K562 (cell line): ENCODE data around the gene H2BK1. TPM values are rescaled to one million over a fixed set of nuclear protein-coding genes. Genes with fewer than 3 reads are reported as not detected.

Experiments
- BCOR ChIP-seq: fragments of 450-650 bp; IDR thresholded peaks from 2 replicates; pipeline ENCODE4 v1.6.1; 2016
- FOXK2 ChIP-seq, 2 experiments: fragments of 450-650 bp; IDR thresholded peaks in 1 of 2; conservative IDR thresholded peaks in 1 of 2; 2 replicates each; pipeline ENCODE4 v1.6.1; 2016; ENCODE audit warnings: low read depth in 2 of 2, mild to moderate bottlenecking in 1 of 2
- GATAD2A ChIP-seq: fragments of 450-650 bp; IDR thresholded peaks from 2 replicates; pipeline ENCODE4 v1.6.1; 2017
- HNRNPH1 ChIP-seq: fragments of 200-400 bp; formaldehyde crosslinking; optimal IDR thresholded peaks from 2 replicates; pipeline ENCODE3; 2017; ENCODE audit warnings: low read depth, mild to moderate bottlenecking, low read length, moderate library complexity
- NFYB ChIP-seq: IDR thresholded peaks from 2 replicates; pipeline ENCODE4 v1.6.1; 2011; ENCODE audit warnings: mild to moderate bottlenecking, moderate library complexity; ENCODE audit not compliant: insufficient read length; ENCODE audit errors: extremely low read depth
- POLR2G ChIP-seq: fragments of 200-400 bp; formaldehyde crosslinking; IDR thresholded peaks from 2 replicates; pipeline ENCODE4 v1.6.1; 2017; ENCODE audit warnings: low read depth, mild to moderate bottlenecking, antibody characterized with exemption, low read length, moderate library complexity
- RBM14 ChIP-seq: fragments of 200-400 bp; formaldehyde crosslinking; IDR thresholded peaks from 2 replicates; pipeline ENCODE4 v1.6.1; 2018; ENCODE audit warnings: low read depth, mild to moderate bottlenecking, low read length, moderate library complexity, borderline replicate concordance; ENCODE audit not compliant: insufficient read depth
- SMAD2 ChIP-seq: fragments of 150-350 bp; IDR thresholded peaks from 2 replicates; pipeline ENCODE4 v1.6.1; 2014; ENCODE audit warnings: low read depth, mild to moderate bottlenecking, low read length
- SNRNP70 ChIP-seq: fragments of 200-400 bp; formaldehyde crosslinking; optimal IDR thresholded peaks from 2 replicates; pipeline ENCODE3; 2017; ENCODE audit warnings: low read depth, low read length
- TAL1 ChIP-seq: fragments of 450-650 bp; IDR thresholded peaks from 2 replicates; pipeline ENCODE4 v1.6.1; 2016; ENCODE audit warnings: mild to moderate bottlenecking
- TRIM24 ChIP-seq, 2 experiments: fragments of 450-650 bp; IDR thresholded peaks; 2 replicates each; pipeline ENCODE4 v1.6.1; 2016
- YBX1 ChIP-seq: fragments of 450-650 bp; IDR thresholded peaks from 2 replicates; pipeline ENCODE4 v1.7.1; 2016; ENCODE audit warnings: mild to moderate bottlenecking
- ZFP30 ChIP-seq: fragments of 250-450 bp; sonication (Bioruptor Pico); IDR thresholded peaks from 2 replicates; pipeline ENCODE4 v1.8.0; 2022; ENCODE audit warnings: moderate library complexity, mild to moderate bottlenecking, inconsistent platforms, borderline replicate concordance
- ZNF263 ChIP-seq: sonication (generic); formaldehyde crosslinking; IDR thresholded peaks from 2 replicates; pipeline ENCODE4 v1.8.0; 2022; ENCODE audit warnings: mild to moderate bottlenecking, missing genetic modification reagents, borderline replicate concordance
- ZNF561 ChIP-seq: fragments of 450-650 bp; formaldehyde crosslinking; conservative IDR thresholded peaks from 2 replicates; pipeline ENCODE4 v1.4.0; 2020; ENCODE audit warnings: mild to moderate bottlenecking, moderate library complexity
- ZNF586 ChIP-seq: fragments of 450-650 bp; formaldehyde crosslinking; conservative IDR thresholded peaks from 2 replicates; pipeline ENCODE4 v1.4.0; 2020; ENCODE audit warnings: mild to moderate bottlenecking, moderate library complexity
- polyA plus RNA-seq, 8 experiments: library from polyadenylated mRNA; depleted of rRNA in 4 of 8; stranded (reverse) in 5 of 8; unstranded in 3 of 8; fragments of >200 nt; fragmentation: Nextera tagmentation in 2 of 8; fragmentation: Illumina TruSeq in 1 of 8; extraction: Ambion mirVana in 2 of 8; extraction: Trizol in 1 of 8; gene quantifications; 2 replicates each; pipeline versions ENCODE4 v1.2.1 to v1.2.3, GENCODE V29; 2011 to 2014; ENCODE audit warnings: inconsistent platforms in 1 of 8, missing spikeins in 1 of 8
- total RNA-seq, 7 experiments: library from RNA; depleted of rRNA in 6 of 7; stranded (reverse); fragments of >200 nt in 6 of 7; fragmentation: Illumina TruSeq in 2 of 7; extraction: Trizol in 2 of 7; gene quantifications; 2 replicates each; pipeline versions ENCODE4 v1.2.1 to v1.2.3, GENCODE V29; 2011 to 2021; ENCODE audit warnings: low replicate concordance in 1 of 7
- TF ChIP-seq, protein P1 (sequence below): fragments of 450-650 bp; IDR thresholded peaks from 2 replicates; pipeline ENCODE4 v1.7.1; 2018; ENCODE audit warnings: mild to moderate bottlenecking, low read depth; ENCODE audit not compliant: partially characterized antibody
- TF ChIP-seq, protein P2 (sequence below): sonication (generic); formaldehyde crosslinking; IDR thresholded peaks from 2 replicates; pipeline ENCODE4 v1.8.0; 2023; ENCODE audit warnings: mild to moderate bottlenecking, missing genetic modification reagents
- TF ChIP-seq, protein P3 (sequence below): fragments of 250-450 bp; sonication (Bioruptor Pico); IDR thresholded peaks from 2 replicates; pipeline ENCODE4 v1.8.0; 2021; ENCODE audit warnings: mild to moderate bottlenecking, moderate library complexity

The H2BK1 gene
- total and polyA plus RNA-seq, 9 of the 15 experiments (the other 6 are each of a cell fraction or from before 2014, with no cell fraction given): not detected

DNA sequence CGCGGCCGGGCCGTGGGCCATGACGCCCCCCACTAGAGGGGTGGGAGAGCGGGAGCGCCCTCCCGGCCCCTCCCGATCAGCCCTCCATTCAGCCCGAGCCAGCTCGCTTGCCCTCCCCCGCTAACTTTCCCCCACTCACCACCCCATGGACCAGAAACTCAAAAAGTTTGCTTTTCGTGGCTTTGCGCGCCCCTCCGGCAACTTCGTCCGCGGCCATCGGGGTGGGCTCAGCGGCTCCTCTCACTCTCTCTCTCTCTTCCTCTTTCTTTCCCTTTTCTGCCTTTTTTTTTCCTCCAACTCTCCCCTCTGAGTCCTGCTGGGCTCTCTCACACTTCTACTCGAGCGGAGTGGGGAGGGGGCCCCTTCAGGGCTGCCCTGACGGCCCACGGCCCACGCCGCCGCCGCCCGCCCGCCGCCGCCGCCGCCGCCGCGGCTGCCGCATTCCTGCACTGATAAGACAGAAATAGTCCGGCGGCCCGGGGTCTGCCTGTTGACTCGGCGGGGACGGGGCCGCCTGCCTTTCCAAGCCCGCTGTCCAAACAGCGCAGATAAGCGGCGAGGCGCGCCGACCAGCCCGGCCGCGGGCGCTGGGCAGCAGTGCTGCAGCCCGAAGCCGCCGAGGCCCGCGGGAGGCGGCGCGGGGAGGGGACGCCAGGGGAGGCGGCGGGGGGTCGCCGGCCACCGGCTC is 38.2 kb upstream of the H2BK1 start, which contains the start of gene SMARCD3 (continued):
- TF ChIP-seq HNRNPH1 (no peak), SNRNP70 (no peak), SMAD2 (no peak), POLR2G (no peak), ZNF561 (no peak), ZFP30 (no peak), RBM14 (no peak), ZNF586 (CRISPR knock-in tag) (no peak), GATAD2A (peak; percentile 89; the same call in 1 of the 2 replicates), ZNF263 (CRISPR knock-in tag) (no peak), TRIM24 (IDR thresholded peaks at IDR 0.05) (no peak), FOXK2 (conservative IDR thresholded peaks at IDR 0.05 in 1 of 2, IDR thresholded peaks at IDR 0.05 in 1 of 2; ENCODE audit: low read depth in 2 of 2) (no peak), YBX1 (no peak), NFYB (no peak), TAL1 (0 out of 2 replicates have a peak, but pooled peaks have one; percentile 7), BCOR (0 out of 2 replicates have a peak, but pooled peaks have one; percentile 25)
- TF ChIP-seq, protein P1, sequence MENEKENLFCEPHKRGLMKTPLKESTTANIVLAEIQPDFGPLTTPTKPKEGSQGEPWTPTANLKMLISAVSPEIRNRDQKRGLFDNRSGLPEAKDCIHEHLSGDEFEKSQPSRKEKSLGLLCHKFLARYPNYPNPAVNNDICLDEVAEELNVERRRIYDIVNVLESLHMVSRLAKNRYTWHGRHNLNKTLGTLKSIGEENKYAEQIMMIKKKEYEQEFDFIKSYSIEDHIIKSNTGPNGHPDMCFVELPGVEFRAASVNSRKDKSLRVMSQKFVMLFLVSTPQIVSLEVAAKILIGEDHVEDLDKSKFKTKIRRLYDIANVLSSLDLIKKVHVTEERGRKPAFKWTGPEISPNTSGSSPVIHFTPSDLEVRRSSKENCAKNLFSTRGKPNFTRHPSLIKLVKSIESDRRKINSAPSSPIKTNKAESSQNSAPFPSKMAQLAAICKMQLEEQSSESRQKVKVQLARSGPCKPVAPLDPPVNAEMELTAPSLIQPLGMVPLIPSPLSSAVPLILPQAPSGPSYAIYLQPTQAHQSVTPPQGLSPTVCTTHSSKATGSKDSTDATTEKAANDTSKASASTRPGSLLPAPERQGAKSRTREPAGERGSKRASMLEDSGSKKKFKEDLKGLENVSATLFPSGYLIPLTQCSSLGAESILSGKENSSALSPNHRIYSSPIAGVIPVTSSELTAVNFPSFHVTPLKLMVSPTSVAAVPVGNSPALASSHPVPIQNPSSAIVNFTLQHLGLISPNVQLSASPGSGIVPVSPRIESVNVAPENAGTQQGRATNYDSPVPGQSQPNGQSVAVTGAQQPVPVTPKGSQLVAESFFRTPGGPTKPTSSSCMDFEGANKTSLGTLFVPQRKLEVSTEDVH: no peak
- TF ChIP-seq, protein P2, sequence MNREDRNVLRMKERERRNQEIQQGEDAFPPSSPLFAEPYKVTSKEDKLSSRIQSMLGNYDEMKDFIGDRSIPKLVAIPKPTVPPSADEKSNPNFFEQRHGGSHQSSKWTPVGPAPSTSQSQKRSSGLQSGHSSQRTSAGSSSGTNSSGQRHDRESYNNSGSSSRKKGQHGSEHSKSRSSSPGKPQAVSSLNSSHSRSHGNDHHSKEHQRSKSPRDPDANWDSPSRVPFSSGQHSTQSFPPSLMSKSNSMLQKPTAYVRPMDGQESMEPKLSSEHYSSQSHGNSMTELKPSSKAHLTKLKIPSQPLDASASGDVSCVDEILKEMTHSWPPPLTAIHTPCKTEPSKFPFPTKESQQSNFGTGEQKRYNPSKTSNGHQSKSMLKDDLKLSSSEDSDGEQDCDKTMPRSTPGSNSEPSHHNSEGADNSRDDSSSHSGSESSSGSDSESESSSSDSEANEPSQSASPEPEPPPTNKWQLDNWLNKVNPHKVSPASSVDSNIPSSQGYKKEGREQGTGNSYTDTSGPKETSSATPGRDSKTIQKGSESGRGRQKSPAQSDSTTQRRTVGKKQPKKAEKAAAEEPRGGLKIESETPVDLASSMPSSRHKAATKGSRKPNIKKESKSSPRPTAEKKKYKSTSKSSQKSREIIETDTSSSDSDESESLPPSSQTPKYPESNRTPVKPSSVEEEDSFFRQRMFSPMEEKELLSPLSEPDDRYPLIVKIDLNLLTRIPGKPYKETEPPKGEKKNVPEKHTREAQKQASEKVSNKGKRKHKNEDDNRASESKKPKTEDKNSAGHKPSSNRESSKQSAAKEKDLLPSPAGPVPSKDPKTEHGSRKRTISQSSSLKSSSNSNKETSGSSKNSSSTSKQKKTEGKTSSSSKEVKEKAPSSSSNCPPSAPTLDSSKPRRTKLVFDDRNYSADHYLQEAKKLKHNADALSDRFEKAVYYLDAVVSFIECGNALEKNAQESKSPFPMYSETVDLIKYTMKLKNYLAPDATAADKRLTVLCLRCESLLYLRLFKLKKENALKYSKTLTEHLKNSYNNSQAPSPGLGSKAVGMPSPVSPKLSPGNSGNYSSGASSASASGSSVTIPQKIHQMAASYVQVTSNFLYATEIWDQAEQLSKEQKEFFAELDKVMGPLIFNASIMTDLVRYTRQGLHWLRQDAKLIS: no peak
- TF ChIP-seq, protein P3, sequence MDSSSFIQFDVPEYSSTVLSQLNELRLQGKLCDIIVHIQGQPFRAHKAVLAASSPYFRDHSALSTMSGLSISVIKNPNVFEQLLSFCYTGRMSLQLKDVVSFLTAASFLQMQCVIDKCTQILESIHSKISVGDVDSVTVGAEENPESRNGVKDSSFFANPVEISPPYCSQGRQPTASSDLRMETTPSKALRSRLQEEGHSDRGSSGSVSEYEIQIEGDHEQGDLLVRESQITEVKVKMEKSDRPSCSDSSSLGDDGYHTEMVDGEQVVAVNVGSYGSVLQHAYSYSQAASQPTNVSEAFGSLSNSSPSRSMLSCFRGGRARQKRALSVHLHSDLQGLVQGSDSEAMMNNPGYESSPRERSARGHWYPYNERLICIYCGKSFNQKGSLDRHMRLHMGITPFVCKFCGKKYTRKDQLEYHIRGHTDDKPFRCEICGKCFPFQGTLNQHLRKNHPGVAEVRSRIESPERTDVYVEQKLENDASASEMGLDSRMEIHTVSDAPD (CRISPR knock-in tag): no peak
